Right lobe of liver (tissue), 6 donors: ENCODE results near the gene FOLR3. TPM values are rescaled to one million over a fixed set of nuclear protein-coding genes. Genes with fewer than 3 reads are reported as not detected.
"Not testable (repeated sequence)": the region's sequence is repeated elsewhere in the genome, so short reads cannot be mapped to it uniquely, and the experiment has no call there.

Experiments used
- ATAC-seq, 4 donors: fragments of 200-7000 bp; cut with Tn5 transposase; one replicate each; pipeline ENCODE4 v1.9.1; 2020; ENCODE audit warnings: mild to moderate bottlenecking in 4 of 4, moderate library complexity in 4 of 4
- DNase-seq, 3 donors: peaks; one replicate each; pipeline ENCODE4 v3.0.0-alpha.2; 2020
- H3K27ac ChIP-seq, 3 donors: fragments of 200-600 bp; one replicate each; pipeline ENCODE4 v1.8.0; 2022
- H3K27me3 ChIP-seq, 2 donors: fragments of 200-600 bp; one replicate each; pipeline ENCODE4 v1.8.0; 2022
- H3K36me3 ChIP-seq, 4 donors: fragments of 200-600 bp; sonication (generic) in 1 of 4; one replicate each; pipeline versions ENCODE4 v1.5.1 to v1.8.0; 2017 to 2022; ENCODE audit warnings: control low read depth in 1 of 4
- H3K4me1 ChIP-seq, 4 donors: fragments of 200-600 bp; sonication (generic) in 1 of 4; one replicate each; pipeline versions ENCODE4 v1.5.1 to v1.8.0; 2017 to 2022; ENCODE audit warnings: control low read depth in 1 of 4
- H3K4me3 ChIP-seq, 3 donors: fragments of 200-600 bp; one replicate each; pipeline ENCODE4 v1.8.0; 2022
- H3K9me3 ChIP-seq, 4 donors: fragments of 200-600 bp; sonication (generic) in 1 of 4; one replicate each; pipeline versions ENCODE4 v1.5.1 to v1.8.0; 2017 to 2022; ENCODE audit warnings: control low read depth in 1 of 4
- CTCF ChIP-seq, 4 donors: fragments of 200-600 bp in 3 of 4; fragments of 450-650 bp in 1 of 4; IDR thresholded peaks; one replicate each; pipeline versions ENCODE4 v1.5.1 to v1.8.0; 2016 to 2022; ENCODE audit warnings: antibody characterized with exemption in 4 of 4, mild to moderate bottlenecking in 2 of 4
- POLR2A ChIP-seq: fragments of 450-650 bp; IDR thresholded peaks from one replicate; pipeline ENCODE4 v1.6.1; 2017; ENCODE audit warnings: antibody characterized with exemption, mild to moderate bottlenecking
- WGBS: methylation state at CpG from one replicate; pipeline ENCODE4 v1.1.6; 2018; ENCODE audit warnings: low coverage, low lambda C conversion rate; ENCODE audit not compliant: insufficient coverage; ENCODE audit errors: missing lambda C conversion rate; 5-methylcytosine and 5-hydroxymethylcytosine counted together
- intact Hi-C, 2 donors: fragments of 100-400 bp; cut with DNase I; formaldehyde crosslinking; loops; one replicate each; pipeline versions ENCODE4 v1.11.2 to v1.14.1; 2022
- long read RNA-seq: library from polyadenylated mRNA; unstranded; transcript quantifications from one replicate; pipeline ENCODE4 v2.0.0, GENCODE V29; 2019
- total RNA-seq, 6 experiments: library from RNA; depleted of rRNA in 2 of 6; stranded (reverse); fragments of >200 nt in 2 of 6; fragmentation: NEBNext Ultra II Directional in 3 of 6; extraction: Animal tissue kit (Norgen Biotek cat#: 25700) in 3 of 6; gene quantifications; one replicate each; pipeline versions ENCODE4 v1.1.0 to v1.2.4, GENCODE V29; 2016 to 2023
- donor health status: DM: no; HTN: yes; CAD: no.
- donor health status: DM: no; HTN: no; CAD: no.
- donor health status: DM: no; HTN: no; CAD: no.
- donor health status: DM: no; HTN: yes; CAD: no.
- donor health status: DM: no; HTN: yes; CAD: no.

FOLR3 gene
- under 1 TPM in 3 of 6 experiments, not detected in 3; 0.27 to 0.98 (median 0.75) TPM for total RNA-seq
- long read RNA-seq, result 0 reads

- H3K27ac ChIP-seq, H3K9me3 ChIP-seq, H3K4me1 ChIP-seq, H3K27me3 ChIP-seq, H3K4me3 ChIP-seq, intact Hi-C loops, H3K36me3 ChIP-seq: not testable (repeated sequence)
- ATAC-seq (peak in 3 of 4 donors; percentile 14 to 30 (median 22)), DNase-seq (peak in 1 of 3 donors; percentile 31)
- whole genome bisulfite sequencing, result 96% methylated on average over 4 of the region's 4 CpGs
Measured at GRCh38 chr11:72135473-72135872, at the start of gene FOLR3. TSS of gene FOLR3 (plus strand) at chr11:72135725. CDS start at chr11:72135953, 228 bp downstream.

GRCh38 chr11:72088076-72088808 is 47.3 kb upstream of the FOLR3 start:
- intact Hi-C loops, result no loop called here
- Histone ChIP-seq H3K4me3 (no peak overlapping the region), H3K27me3 (no peaks in the 10 kb centered on the region), H3K9me3 (no peaks in the 10 kb centered on the region), H3K4me1 (peaks cover 0 to 7% (median 0%) of the 10 kb centered on the region in 4 donors), H3K36me3 (peaks cover 0 to 9% (median 0%) of the 10 kb centered on the region in 4 donors), H3K27ac (no peak overlapping the region)
- no peak for TF ChIP-seq POLR2A
- no peak for TF ChIP-seq CTCF (IDR thresholded peaks at IDR 0.05)
- no peak for DNase-seq
- 88% methylated on average over 4 of the region's 4 CpGs for WGBS
- ATAC-seq, result no peak

GRCh38 chr11:72091292-72091691 is 44.2 kb upstream of the FOLR3 start:
- peak overlapping the region in 1 of 3 donors; percentile 19 for H3K27ac ChIP-seq
- intact Hi-C loops, result no loop called here
- no peaks in the 10 kb centered on the region for H3K27me3 ChIP-seq
- H3K36me3 ChIP-seq, result peaks cover 0 to 23% (median 3%) of the 10 kb centered on the region in 4 donors
- TF ChIP-seq CTCF (IDR thresholded peaks at IDR 0.05), result peak; percentile 83 to 92 (median 90)
- TF ChIP-seq POLR2A, result no peak
- peak in 2 of 3 donors; percentile 50 to 76 for DNase-seq
- peak; percentile 91 to 99 (median 98) for ATAC-seq
- WGBS, result 24% methylated on average over 4 of the region's 4 CpGs
- H3K4me1 ChIP-seq, result peaks cover 0 to 7% (median 0%) of the 10 kb centered on the region in 4 donors
- H3K4me3 ChIP-seq, result no peak overlapping the region
- no peaks in the 10 kb centered on the region for H3K9me3 ChIP-seq

GRCh38 chr11:72098741-72099140 is 36.8 kb upstream of the FOLR3 start:
- DNase-seq, result no peak
- H3K27ac ChIP-seq, result no peak overlapping the region
- no peak for ATAC-seq
- H3K9me3 ChIP-seq, result no peaks in the 10 kb centered on the region
- TF ChIP-seq CTCF (IDR thresholded peaks at IDR 0.05) (no peak), POLR2A (no peak)
- peaks cover 0 to 39% (median 16%) of the 10 kb centered on the region in 4 donors for H3K36me3 ChIP-seq
- no peak overlapping the region for H3K4me3 ChIP-seq
- peaks cover 0 to 18% (median 12%) of the 10 kb centered on the region in 4 donors for H3K4me1 ChIP-seq
- WGBS, result no CpG with 5 or more reads among the region's 3 CpGs
- intact Hi-C loops, result loop anchor here (5.0 kb wide), 2 partner anchors 71 to 76 kb away; no protein-coding TSS in a partner anchor
- H3K27me3 ChIP-seq, result no peaks in the 10 kb centered on the region

GRCh38 chr11:72100009-72100408 is 35.5 kb upstream of the FOLR3 start:
- intact Hi-C loops, result no loop called here
- no peaks in the 10 kb centered on the region for H3K27me3 ChIP-seq
- WGBS, result 40% methylated on average over 1 of the region's 3 CpGs
- H3K4me3 ChIP-seq, result no peak overlapping the region
- no peak for ATAC-seq
- H3K36me3 ChIP-seq, result peaks cover 0 to 31% (median 14%) of the 10 kb centered on the region in 4 donors
- H3K4me1 ChIP-seq, result peaks cover 0 to 22% (median 14%) of the 10 kb centered on the region in 4 donors
- no peak for DNase-seq
- TF ChIP-seq CTCF (IDR thresholded peaks at IDR 0.05), result no peak
- TF ChIP-seq POLR2A, result no peak
- no peak overlapping the region for H3K27ac ChIP-seq
- no peaks in the 10 kb centered on the region for H3K9me3 ChIP-seq
